ENCODE data around the gene ARFIP1.
A peak's percentile ranks its signal among the peaks of the same experiment; 100 is the strongest.

ARFIP1 gene

GRCh38 chr4:152942346-152942745 lies 162.6 kb downstream of the ARFIP1 start:
- DNase-seq = no peak

- DNase-seq = no peak
These were observed 163.9 kb downstream of the ARFIP1 start for GRCh38 chr4:152943672-152944071.

- no peak for DNase-seq
These were observed 165.0 kb downstream of the ARFIP1 start for GRCh38 chr4:152944666-152945320.

- DNase-seq = no peak
These were observed 165.9 kb downstream of the ARFIP1 start for GRCh38 chr4:152945639-152946038.

GRCh38 chr4:152946446-152946845 lies 166.7 kb downstream of the ARFIP1 start:
- DNase-seq = peak; percentile 52

GRCh38 chr4:152947311-152947710 lies 167.6 kb downstream of the ARFIP1 start:
- no peak for DNase-seq

- no peak for DNase-seq
These were observed 170.2 kb downstream of the ARFIP1 start for GRCh38 chr4:152949930-152950329.

GRCh38 chr4:152950402-152951274 lies 170.9 kb downstream of the ARFIP1 start:
- DNase-seq = no peak

- no peak for DNase-seq
These were observed 171.6 kb downstream of the ARFIP1 start for GRCh38 chr4:152951348-152951747.

GRCh38 chr4:152953514-152953913 lies 173.8 kb downstream of the ARFIP1 start:
- no peak for DNase-seq

- DNase-seq = no peak
These were observed 175.0 kb downstream of the ARFIP1 start for GRCh38 chr4:152954741-152955140.

GRCh38 chr4:152956147-152956546 lies 176.4 kb downstream of the ARFIP1 start:
- DNase-seq = no peak

GRCh38 chr4:152956650-152957436 lies 177.1 kb downstream of the ARFIP1 start:
- no peak for DNase-seq

GRCh38 chr4:152957437-152958171 lies 177.8 kb downstream of the ARFIP1 start:
- no peak for DNase-seq

GRCh38 chr4:152959080-152959479 lies 179.3 kb downstream of the ARFIP1 start:
- DNase-seq = no peak

- no peak for DNase-seq
These were observed 180.3 kb downstream of the ARFIP1 start for GRCh38 chr4:152960082-152960481.

GRCh38 chr4:152961014-152961772 lies 181.4 kb downstream of the ARFIP1 start:
- DNase-seq = no peak

- DNase-seq = no peak
These were observed 182.0 kb downstream of the ARFIP1 start for GRCh38 chr4:152961773-152962115.

Measured in NCI-H2227 treated with DMSO at 0.1 percent for 48 hours (cell line).